OCI-LY7 (cell line): ENCODE data around the gene PKDCC. TPM values are rescaled to one million over a fixed set of nuclear protein-coding genes. Genes with fewer than 3 reads are reported as not detected.

Experiments used
- BruUV-seq: library from RNA; stranded (reverse); fragments of 400-500 nt; replicated peaks from 2 replicates; lab custom pipeline; 2021; lab: Mats Ljungman, UMichigan
- CTCF ChIA-PET: fragments of 300-600 bp; sonication (Branson Sonifier 250); formaldehyde crosslinking; loops from one replicate; lab custom pipeline; 2022; ENCODE audit warnings: antibody characterized with exemption; ENCODE audit not compliant: unreplicated experiment; lab: Charles Lee
- POLR2A ChIA-PET: fragments of 300-600 bp; sonication (Branson Sonifier 250); formaldehyde crosslinking; loops from one replicate; lab custom pipeline; 2022; ENCODE audit warnings: antibody characterized with exemption; lab: Charles Lee
- DNase-seq: peaks from one replicate; pipeline ENCODE4 v3.0.0-alpha.2; 2015; ENCODE audit warnings: low spot score
- H2AFZ ChIP-seq: fragments of 200-600 bp; sonication (generic), shearing (Covaris generic); 2 replicates; pipeline ENCODE4 v1.6.1; 2014; ENCODE audit warnings: mild to moderate bottlenecking, antibody characterized with exemption, low read length, moderate library complexity
- H3K27ac ChIP-seq: fragments of 200-600 bp; sonication (generic); 2 replicates; pipeline ENCODE4 v1.5.1; 2014; ENCODE audit warnings: mixed run types, low read depth, mild to moderate bottlenecking, moderate library complexity, low read length, inconsistent platforms; ENCODE audit not compliant: poor library complexity, severe bottlenecking
- H3K36me3 ChIP-seq: fragments of 200-600 bp; sonication (generic); 2 replicates; pipeline ENCODE4 v1.6.1; 2014; ENCODE audit warnings: mild to moderate bottlenecking, antibody characterized with exemption, low read length, moderate library complexity, mixed read lengths; ENCODE audit not compliant: insufficient read depth
- H3K4me1 ChIP-seq: fragments of 200-600 bp; sonication (generic); 2 replicates; pipeline ENCODE4 v1.5.1; 2014; ENCODE audit warnings: mild to moderate bottlenecking, low read length; ENCODE audit not compliant: insufficient read depth, poor library complexity, severe bottlenecking
- H3K4me2 ChIP-seq: fragments of 200-600 bp; sonication (generic); 2 replicates; pipeline ENCODE4 v1.6.1; 2014; ENCODE audit warnings: mild to moderate bottlenecking, low read length
- H3K4me3 ChIP-seq: fragments of 200-600 bp; sonication (generic); 2 replicates; pipeline ENCODE4 v1.5.1; 2014; ENCODE audit warnings: mild to moderate bottlenecking, low read depth, low read length; ENCODE audit not compliant: poor library complexity, severe bottlenecking
- H3K79me2 ChIP-seq: fragments of 200-600 bp; sonication (generic); 2 replicates; pipeline ENCODE4 v1.6.1; 2016; ENCODE audit warnings: low read depth, mild to moderate bottlenecking, low read length, moderate library complexity, mixed read lengths; ENCODE audit not compliant: insufficient read depth
- H3K9me2 ChIP-seq: fragments of 200-600 bp; sonication (generic); 2 replicates; pipeline ENCODE4 v1.6.1; 2016; ENCODE audit warnings: mild to moderate bottlenecking, low read length, mixed read lengths; ENCODE audit not compliant: insufficient read depth
- H3K9me3 ChIP-seq: fragments of 200-600 bp; sonication (generic); 2 replicates; pipeline ENCODE4 v1.6.1; 2014; ENCODE audit warnings: mild to moderate bottlenecking, mixed run types, low read length, mixed read lengths
- H4K20me1 ChIP-seq: fragments of 200-600 bp; sonication (generic); 2 replicates; pipeline ENCODE4 v1.6.1; 2014; ENCODE audit warnings: mild to moderate bottlenecking, antibody characterized with exemption, low read length, moderate library complexity, mixed read lengths; ENCODE audit not compliant: insufficient read depth
- EZH2phosphoT487 ChIP-seq: fragments of 200-600 bp; sonication (generic); IDR thresholded peaks from 2 replicates; pipeline ENCODE4 v1.6.1; 2018; ENCODE audit warnings: low read depth, borderline replicate concordance, mild to moderate bottlenecking, mixed run types, antibody characterized with exemption, low read length, moderate library complexity, mixed read lengths
- intact Hi-C: fragments of 100-400 bp; cut with micrococcal nuclease; formaldehyde crosslinking; loops from one replicate; pipeline ENCODE4 v1.10.0; 2022; ENCODE audit not compliant: unreplicated experiment
- total RNA-seq, 2 experiments: library from RNA; depleted of rRNA in 1 of 2; stranded (reverse); fragments of >200 nt in 1 of 2; shearing (Covaris generic) in 1 of 2; gene quantifications; 2 replicates each; pipeline ENCODE4 v1.2.3, GENCODE V29; 2014 to 2022
- TF ChIP-seq, protein P1 (sequence below): fragments of 200-600 bp; sonication (generic); conservative IDR thresholded peaks from 2 replicates; pipeline ENCODE4 v1.5.1; 2014; ENCODE audit warnings: mild to moderate bottlenecking, antibody characterized with exemption, low read length, moderate library complexity, mixed read lengths

The PKDCC gene
- total RNA-seq, 2 experiments from 2014 or later = not detected

DNA sequence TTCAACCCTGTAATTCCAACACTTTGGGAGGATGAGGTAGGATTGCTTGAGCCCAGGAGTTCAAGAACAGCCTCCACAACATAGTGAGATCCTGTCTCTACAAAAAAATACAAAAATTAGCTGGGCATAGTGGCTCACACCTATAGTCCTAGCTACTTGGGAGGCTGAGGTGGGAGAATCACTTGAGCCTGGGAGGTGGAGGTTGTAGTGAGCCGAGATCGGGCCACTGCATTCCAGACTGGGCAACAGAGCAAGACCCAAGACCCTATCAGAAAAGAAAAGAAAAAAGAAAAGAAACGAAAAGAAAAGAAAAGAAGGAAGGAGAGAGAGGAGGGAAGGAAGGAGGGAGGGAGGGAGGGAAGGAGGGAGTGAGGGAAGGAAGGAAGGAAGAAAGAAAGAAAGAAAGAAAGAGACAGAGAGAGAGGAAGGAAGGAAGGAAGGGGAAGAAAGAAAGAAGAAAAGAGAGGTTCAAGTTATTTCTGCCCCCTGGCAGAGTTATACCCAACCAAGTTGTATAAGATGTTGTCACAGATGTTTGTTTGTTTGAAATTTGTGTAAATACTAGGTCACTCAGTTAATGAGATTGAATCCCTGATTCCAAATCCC, 3.9 kb upstream of the PKDCC start:
- Histone ChIP-seq H3K4me2 (no peak overlapping the region), H3K4me3 (no peak overlapping the region), H3K9me2 (no peaks in the 10 kb centered on the region), H4K20me1 (no peaks in the 10 kb centered on the region), H3K4me1 (no peaks in the 10 kb centered on the region), H3K9me3 (no peaks in the 10 kb centered on the region), H3K36me3 (no peaks in the 10 kb centered on the region), H3K27ac (no peak overlapping the region), H2AFZ (no peak overlapping the region), H3K79me2 (no peaks in the 10 kb centered on the region)
- CTCF ChIA-PET = no interaction called here
- no peak for DNase-seq
- no peak for TF ChIP-seq EZH2phosphoT487
- TF ChIP-seq, protein P1, sequence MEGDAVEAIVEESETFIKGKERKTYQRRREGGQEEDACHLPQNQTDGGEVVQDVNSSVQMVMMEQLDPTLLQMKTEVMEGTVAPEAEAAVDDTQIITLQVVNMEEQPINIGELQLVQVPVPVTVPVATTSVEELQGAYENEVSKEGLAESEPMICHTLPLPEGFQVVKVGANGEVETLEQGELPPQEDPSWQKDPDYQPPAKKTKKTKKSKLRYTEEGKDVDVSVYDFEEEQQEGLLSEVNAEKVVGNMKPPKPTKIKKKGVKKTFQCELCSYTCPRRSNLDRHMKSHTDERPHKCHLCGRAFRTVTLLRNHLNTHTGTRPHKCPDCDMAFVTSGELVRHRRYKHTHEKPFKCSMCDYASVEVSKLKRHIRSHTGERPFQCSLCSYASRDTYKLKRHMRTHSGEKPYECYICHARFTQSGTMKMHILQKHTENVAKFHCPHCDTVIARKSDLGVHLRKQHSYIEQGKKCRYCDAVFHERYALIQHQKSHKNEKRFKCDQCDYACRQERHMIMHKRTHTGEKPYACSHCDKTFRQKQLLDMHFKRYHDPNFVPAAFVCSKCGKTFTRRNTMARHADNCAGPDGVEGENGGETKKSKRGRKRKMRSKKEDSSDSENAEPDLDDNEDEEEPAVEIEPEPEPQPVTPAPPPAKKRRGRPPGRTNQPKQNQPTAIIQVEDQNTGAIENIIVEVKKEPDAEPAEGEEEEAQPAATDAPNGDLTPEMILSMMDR = no peak
- intact Hi-C loops = no loop called here
- BruUV-seq = no TSS peak
- POLR2A ChIA-PET = no interaction called here

DNA sequence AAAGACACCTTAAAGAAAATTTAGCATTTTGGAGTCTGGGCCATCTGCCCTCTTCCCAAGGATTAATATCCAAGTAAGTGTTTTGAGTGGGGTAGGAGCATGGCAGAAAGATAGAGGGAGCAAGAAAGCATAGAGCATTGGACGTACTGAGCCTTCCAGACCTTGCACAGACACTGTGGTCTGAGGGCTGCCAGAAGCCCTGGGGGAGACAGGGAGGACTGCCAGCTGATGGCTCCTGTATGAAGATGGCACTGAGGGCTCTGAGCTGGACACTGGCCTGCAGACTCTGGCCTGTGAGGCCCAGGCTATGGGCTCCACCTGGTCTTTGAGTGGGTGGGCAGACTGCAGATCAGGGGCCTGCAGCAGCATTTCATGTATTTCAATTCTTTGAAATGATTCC, 2.9 kb upstream of the PKDCC start:
- intact Hi-C loops = no loop called here
- H3K27ac ChIP-seq = no peak overlapping the region
- no peaks in the 10 kb centered on the region for H4K20me1 ChIP-seq
- DNase-seq = no peak
- H3K4me1 ChIP-seq = no peaks in the 10 kb centered on the region
- ChIA-PET CTCF (no interaction called here), POLR2A (interaction anchor here (0.7 to 1.1 kb wide), 2 partner anchors 47 to 211 kb away, joined by 3 to 4 read pairs; no protein-coding TSS in a partner anchor)
- H3K4me2 ChIP-seq = no peak overlapping the region
- no peak overlapping the region for H3K4me3 ChIP-seq
- BruUV-seq = no TSS peak
- no peaks in the 10 kb centered on the region for H3K9me3 ChIP-seq
- no peaks in the 10 kb centered on the region for H3K79me2 ChIP-seq
- no peaks in the 10 kb centered on the region for H3K36me3 ChIP-seq
- no peaks in the 10 kb centered on the region for H3K9me2 ChIP-seq
- TF ChIP-seq, protein P1 = no peak
- TF ChIP-seq EZH2phosphoT487 = no peak
- H2AFZ ChIP-seq = no peak overlapping the region

DNA sequence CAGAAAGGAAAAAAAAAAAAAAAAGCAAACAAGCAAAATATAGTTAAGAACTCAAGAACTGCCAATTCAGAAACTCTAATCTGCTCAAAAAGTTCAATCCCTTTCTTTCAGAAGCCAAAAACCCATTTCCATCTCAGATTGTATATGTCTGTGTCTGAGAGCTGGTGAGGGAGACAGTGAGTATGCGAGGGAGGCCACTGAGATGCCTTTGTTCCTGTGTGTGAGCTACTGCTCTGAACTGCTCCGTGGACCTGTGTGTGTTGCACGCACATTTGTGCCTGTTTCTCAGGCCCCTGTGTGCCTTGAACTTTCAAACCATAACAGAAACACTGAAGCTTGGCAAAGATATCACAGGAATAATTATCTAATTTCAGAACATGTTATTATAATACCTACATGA, 2.5 kb upstream of the PKDCC start:
- BruUV-seq = no TSS peak
- Histone ChIP-seq H3K27ac (no peak overlapping the region), H3K36me3 (no peaks in the 10 kb centered on the region), H4K20me1 (no peaks in the 10 kb centered on the region), H3K9me2 (no peaks in the 10 kb centered on the region), H3K4me3 (no peak overlapping the region), H2AFZ (no peak overlapping the region), H3K4me2 (no peak overlapping the region), H3K79me2 (no peaks in the 10 kb centered on the region), H3K4me1 (no peaks in the 10 kb centered on the region), H3K9me3 (no peaks in the 10 kb centered on the region)
- ChIA-PET CTCF (no interaction called here), POLR2A (interaction anchor here (0.6 to 1.1 kb wide), 3 partner anchors 47 to 732 kb away, joined by 3 to 8 read pairs (median 4); no protein-coding TSS in a partner anchor)
- no peak for TF ChIP-seq EZH2phosphoT487
- TF ChIP-seq, protein P1 = no peak
- no peak for DNase-seq
- intact Hi-C loops = no loop called here
